SK-N-MC (cell line): ENCODE measurements around the gene H19.

Experiments
- DNase-seq: peaks from one replicate; pipeline ENCODE4 v3.0.0-alpha.2; 2011; ENCODE audit warnings: low read depth, low spot score
- H3K27ac ChIP-seq: fragments of 200-600 bp; sonication (generic); 2 replicates; pipeline ENCODE4 v1.5.1; 2016; ENCODE audit warnings: mixed run types
- H3K36me3 ChIP-seq: fragments of 200-600 bp; sonication (generic); 2 replicates; pipeline ENCODE4 v1.6.1; 2017; ENCODE audit warnings: antibody characterized with exemption, low read length, mixed read lengths; ENCODE audit not compliant: insufficient read depth
- H3K4me3 ChIP-seq: fragments of 200-600 bp; sonication (generic); 2 replicates; pipeline ENCODE4 v1.5.1; 2016
- H3K9ac ChIP-seq: fragments of 200-600 bp; sonication (generic); 2 replicates; pipeline ENCODE4 v1.8.0; 2017; ENCODE audit warnings: mixed run types, mixed read lengths; ENCODE audit not compliant: insufficient read length
- H3K9me3 ChIP-seq: fragments of 200-600 bp; sonication (generic); 2 replicates; pipeline ENCODE4 v1.6.1; 2017; ENCODE audit warnings: low read depth, mild to moderate bottlenecking, antibody characterized with exemption, low read length, moderate library complexity, mixed read lengths
- EZH2 ChIP-seq: fragments of 200-600 bp; sonication (generic); IDR thresholded peaks from one replicate; pipeline ENCODE4 v1.6.1; 2017; ENCODE audit warnings: antibody characterized with exemption
- FOXP2 ChIP-seq: optimal IDR thresholded peaks from 2 replicates; pipeline ENCODE3; 2011; ENCODE audit warnings: mild to moderate bottlenecking, moderate library complexity; ENCODE audit not compliant: insufficient read depth; ENCODE audit errors: extremely low read length, control extremely low read depth
- POLR2AphosphoS5 ChIP-seq: IDR thresholded peaks from 2 replicates; pipeline ENCODE4 v1.6.1; 2012; ENCODE audit warnings: mild to moderate bottlenecking, low read depth, low read length, borderline replicate concordance

H19 gene

DNA sequence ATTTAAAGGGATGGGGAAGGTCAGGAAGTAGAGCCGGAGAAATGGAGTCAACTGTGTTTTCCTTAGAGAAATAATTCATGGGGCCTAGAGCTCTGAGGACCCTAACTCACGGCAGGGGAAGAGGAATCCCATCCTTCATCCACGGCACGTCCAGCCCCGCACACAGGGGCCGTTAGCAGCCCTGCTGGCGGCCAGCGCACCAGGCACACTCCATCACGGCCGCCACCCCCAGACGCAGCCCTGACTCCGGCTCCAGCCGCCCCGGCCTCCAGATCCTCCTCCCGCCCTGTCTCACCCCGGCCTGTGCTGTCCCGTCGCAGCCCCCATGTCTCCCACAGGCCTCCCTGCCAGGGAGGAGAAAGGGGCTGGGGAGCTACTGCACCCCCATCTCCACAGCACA is 39.3 kb downstream of the H19 start:
- Histone ChIP-seq H3K4me3 (no peak overlapping the region), H3K36me3 (no peaks in the 10 kb centered on the region), H3K9ac (no peak overlapping the region), H3K9me3 (no peaks in the 10 kb centered on the region), H3K27ac (no peak overlapping the region)
- no peak for DNase-seq
- TF ChIP-seq POLR2AphosphoS5: no peak
- no peak for TF ChIP-seq EZH2
- no peak for TF ChIP-seq FOXP2

DNA sequence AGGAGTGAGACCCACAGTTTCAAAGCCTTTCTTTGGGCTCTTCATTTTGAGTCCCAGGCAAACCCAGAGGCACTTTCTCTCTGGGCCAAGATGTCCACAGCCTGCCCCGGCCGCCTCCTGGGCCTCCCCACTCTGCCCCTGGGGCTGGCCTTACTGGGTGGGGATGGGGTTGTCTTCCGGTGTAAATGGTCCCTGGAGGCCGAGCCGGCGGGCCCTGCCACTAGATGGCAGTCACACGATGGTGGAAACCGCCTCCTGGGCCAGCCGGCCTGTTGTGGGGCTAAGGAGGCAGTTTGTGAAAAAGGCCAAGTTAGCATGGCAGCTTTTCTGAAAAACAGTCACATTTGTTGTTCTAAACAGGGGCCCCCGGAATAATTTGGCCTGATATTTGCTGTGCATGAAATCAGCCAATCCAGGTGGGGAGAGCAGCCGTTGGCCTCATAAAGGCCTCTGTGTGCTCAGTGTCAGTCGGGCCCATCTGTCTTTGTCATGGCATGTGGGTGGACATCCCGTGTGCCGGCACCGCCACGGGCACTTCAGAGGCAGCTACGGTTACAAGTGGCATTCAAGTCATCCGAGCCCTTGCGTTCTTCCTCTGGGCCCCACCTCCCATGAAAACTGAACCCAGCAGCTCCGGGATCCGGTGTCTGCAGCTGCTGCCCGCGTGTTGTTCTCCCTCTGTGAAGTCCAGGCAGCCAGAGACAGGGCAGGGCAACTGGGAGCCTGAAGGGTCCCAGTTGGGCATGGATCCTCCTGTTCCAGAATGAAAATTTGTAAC is 44.0 kb downstream of the H19 start:
- H3K27ac ChIP-seq: no peak overlapping the region
- TF ChIP-seq FOXP2 (no peak), EZH2 (no peak), POLR2AphosphoS5 (no peak)
- H3K36me3 ChIP-seq: no peaks in the 10 kb centered on the region
- H3K9me3 ChIP-seq: no peaks in the 10 kb centered on the region
- no peak overlapping the region for H3K4me3 ChIP-seq
- no peak overlapping the region for H3K9ac ChIP-seq
- no peak for DNase-seq

DNA sequence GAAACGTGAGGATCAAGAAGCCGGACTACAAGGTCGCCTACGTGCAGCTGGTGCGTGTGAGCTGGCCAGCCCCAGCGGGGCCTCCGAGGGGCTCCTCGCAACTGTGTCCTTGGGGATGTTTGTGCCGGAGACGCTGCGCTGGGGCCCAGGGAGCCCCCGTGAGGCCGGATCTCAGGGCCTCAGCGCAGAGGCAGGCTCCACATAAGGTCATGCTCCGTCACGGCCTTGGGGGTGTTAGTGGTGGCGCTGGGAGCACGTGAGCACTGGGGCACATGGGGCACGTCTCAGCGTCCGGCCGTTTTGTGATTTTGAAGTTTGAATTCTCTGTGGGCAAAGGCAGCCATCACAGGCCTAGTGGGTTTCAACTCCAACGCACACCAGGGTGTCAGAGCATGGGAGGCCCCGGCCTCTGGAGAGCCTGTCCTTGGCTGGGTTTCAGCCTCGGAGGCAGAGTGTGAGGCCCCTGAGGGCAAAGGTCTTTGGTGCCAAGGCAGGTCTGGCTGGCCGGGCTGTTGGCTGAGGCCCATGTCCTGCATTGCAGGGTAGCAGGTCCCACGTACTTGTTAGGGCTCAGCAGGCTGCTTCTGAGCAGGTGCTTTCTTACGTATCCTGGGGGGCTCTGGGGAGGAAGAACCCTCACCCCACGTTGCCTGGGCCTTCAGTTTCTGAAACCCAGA is 44.7 kb downstream of the H19 start:
- H3K36me3 ChIP-seq: no peaks in the 10 kb centered on the region

DNA sequence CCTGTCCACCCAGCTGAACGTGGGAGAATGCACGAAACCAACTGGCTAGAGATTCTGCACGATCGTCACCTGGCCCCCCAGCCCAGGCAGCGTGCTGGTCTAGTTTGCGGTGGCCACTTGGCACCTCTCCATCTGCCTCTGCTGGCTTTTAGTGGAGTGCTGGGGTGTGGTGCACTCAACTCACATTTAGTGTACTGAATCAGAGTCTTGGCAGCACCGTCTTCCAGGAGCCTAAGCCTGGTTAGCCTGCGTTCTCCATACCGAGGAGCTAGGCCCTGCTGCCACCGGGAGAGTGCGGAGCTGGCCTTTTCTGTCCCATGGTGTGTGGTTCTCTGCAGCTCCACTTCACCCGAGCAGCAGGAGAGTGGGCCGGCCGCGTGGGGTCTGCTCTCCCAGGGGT is 47.7 kb downstream of the H19 start:
- no peaks in the 10 kb centered on the region for H3K36me3 ChIP-seq
- no peak overlapping the region for H3K27ac ChIP-seq
- TF ChIP-seq FOXP2 (no peak), POLR2AphosphoS5 (no peak), EZH2 (no peak)
- no peak overlapping the region for H3K9ac ChIP-seq
- no peak for DNase-seq
- no peak overlapping the region for H3K4me3 ChIP-seq
- H3K9me3 ChIP-seq: no peaks in the 10 kb centered on the region

More for the DNA sequence above, 44.7 kb downstream of the H19 start:
- H3K9me3 ChIP-seq: no peaks in the 10 kb centered on the region
- no peak overlapping the region for H3K9ac ChIP-seq
- H3K4me3 ChIP-seq: no peak overlapping the region
- no peak overlapping the region for H3K27ac ChIP-seq
- DNase-seq: no peak
- no peak for TF ChIP-seq EZH2
- TF ChIP-seq FOXP2: no peak
- no peak for TF ChIP-seq POLR2AphosphoS5

DNA sequence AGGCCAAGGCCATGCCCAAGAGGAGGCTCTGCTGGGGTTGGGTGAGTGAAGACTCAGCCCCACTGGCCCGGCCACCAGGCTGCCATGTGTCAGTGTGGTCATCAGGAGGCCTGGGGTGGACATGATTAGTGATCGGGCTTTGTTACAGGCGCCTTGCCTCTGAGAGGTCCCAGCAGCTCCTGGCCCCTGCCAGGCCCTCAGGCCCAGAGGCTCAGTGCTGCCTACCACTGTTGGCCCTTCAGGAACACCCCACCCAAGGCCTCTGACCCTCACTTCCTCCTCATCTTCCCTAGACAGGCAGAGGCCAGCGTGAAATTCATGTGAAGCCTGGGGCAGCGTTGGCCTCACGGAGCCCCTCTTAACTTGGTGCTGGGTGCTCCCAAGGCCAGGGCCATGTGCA is 48.3 kb downstream of the H19 start:
- no peak for TF ChIP-seq POLR2AphosphoS5
- TF ChIP-seq FOXP2: no peak
- TF ChIP-seq EZH2: no peak
- DNase-seq: no peak
- Histone ChIP-seq H3K9me3 (no peaks in the 10 kb centered on the region), H3K27ac (no peak overlapping the region), H3K4me3 (no peak overlapping the region), H3K36me3 (no peaks in the 10 kb centered on the region), H3K9ac (no peak overlapping the region)

DNA sequence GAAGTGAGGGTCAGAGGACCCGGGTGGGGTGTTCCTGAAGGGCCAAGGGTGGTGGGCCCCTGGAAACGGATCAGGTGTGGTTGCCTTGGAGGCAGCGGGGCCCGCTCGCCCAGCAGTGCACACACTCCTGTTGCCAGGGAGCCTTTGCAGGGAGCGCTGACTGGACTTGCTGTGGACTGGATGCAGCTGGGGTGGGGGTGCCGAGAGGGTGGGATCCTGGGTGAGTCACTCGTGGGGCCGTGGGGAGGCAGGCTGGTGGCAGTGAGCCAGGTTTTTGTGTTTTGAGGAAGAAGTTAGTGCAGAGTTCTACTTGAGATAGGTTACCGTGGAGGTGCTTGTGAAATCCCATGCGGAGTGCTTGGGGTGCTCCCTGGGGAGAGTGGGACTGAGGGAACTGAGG is 49.3 kb downstream of the H19 start:
- no peaks in the 10 kb centered on the region for H3K36me3 ChIP-seq
- H3K4me3 ChIP-seq: no peak overlapping the region
- H3K9ac ChIP-seq: no peak overlapping the region
- H3K9me3 ChIP-seq: no peaks in the 10 kb centered on the region
- TF ChIP-seq FOXP2: no peak
- TF ChIP-seq EZH2: no peak
- no peak for TF ChIP-seq POLR2AphosphoS5
- H3K27ac ChIP-seq: no peak overlapping the region
- DNase-seq: no peak

DNA sequence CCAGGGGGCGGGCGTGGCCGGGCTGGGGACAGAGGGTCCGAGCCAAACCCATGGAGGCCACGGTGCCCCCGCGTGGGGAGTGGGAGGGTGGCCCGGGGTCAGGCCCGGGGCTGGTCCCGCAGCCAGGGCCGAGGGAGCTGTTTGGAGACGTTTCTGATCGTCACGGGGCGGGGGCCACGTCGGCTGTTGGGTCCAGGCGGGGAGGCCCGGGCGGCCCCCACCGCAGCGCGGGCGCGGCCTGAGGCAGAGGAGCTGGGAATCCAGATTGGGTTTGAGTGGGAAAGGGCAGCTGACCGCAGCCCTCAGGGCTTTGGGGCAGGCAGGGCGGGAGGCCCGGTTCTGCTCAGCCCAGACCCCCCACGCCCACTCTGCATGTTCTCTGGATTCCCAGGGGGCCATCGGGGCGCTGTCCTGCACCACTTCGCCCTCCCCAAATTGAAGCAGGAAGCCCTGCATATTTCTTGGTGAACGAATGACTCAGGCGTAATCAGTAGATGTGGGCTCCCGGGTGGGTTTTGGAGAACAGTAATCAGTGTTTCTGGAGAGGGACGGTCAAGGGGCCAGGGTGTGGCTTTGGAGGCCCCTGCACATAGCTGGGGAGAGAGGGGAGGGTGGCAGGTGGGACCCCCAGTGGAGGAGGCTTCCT is 49.9 kb downstream of the H19 start:
- H3K27ac ChIP-seq: no peak overlapping the region
- H3K9me3 ChIP-seq: no peaks in the 10 kb centered on the region
- no peak for TF ChIP-seq FOXP2
- TF ChIP-seq POLR2AphosphoS5: no peak
- TF ChIP-seq EZH2: no peak
- H3K9ac ChIP-seq: no peak overlapping the region
- DNase-seq: no peak
- no peak overlapping the region for H3K4me3 ChIP-seq
- H3K36me3 ChIP-seq: no peaks in the 10 kb centered on the region

DNA sequence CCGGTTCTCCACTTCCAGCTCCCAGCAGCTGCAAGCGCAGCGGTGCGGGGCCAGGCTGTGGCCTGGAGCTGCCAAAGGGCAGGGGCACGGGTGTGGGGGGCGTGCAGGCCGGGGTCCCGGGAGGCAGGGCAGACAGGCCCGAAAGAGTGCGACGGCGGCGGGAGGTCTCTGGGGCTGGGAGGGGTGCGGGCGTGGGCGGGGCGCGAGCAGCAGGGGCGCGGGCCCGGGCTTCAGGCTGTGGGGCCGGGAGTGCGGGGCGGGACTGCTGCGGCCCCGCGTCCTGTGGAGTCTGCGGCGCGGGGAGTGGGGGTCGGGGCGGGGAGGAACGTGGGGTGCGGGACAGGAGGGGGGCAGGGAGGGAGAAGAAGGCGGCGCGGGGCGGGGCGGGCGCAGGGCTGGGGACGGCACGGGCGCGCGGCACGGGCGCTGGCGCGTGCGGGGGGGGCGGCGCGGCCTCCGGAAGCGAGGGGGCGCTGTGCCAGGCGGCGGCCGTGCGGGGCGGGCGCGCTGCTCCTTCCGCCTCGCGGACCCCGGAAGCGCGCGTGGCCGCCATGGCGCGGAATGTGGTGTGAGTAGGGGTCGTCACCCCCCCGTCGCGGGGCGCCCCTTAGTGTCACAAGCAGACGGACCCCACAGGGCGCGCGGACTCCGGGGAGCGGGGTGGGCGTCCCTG is 50.7 kb downstream of the H19 start, which contains the start of gene MRPL23:
TSS of gene MRPL23 (plus strand) at position 521 of the 673 bp plus-strand sequence. CDS start at position 552, 31 bp downstream.
- DNase-seq: no peak
- TF ChIP-seq POLR2AphosphoS5 (no peak), EZH2 (no peak), FOXP2 (no peak)
- H3K36me3 ChIP-seq: no peaks in the 10 kb centered on the region

More for the DNA sequence above, 50.7 kb downstream of the H19 start, which contains the start of gene MRPL23:
- H3K27ac ChIP-seq: no peak within 1 kb of the TSS
- H3K4me3 ChIP-seq: no peak within 1 kb of the TSS
- no peak within 1 kb of the TSS for H3K9ac ChIP-seq
- H3K9me3 ChIP-seq: no peaks in the 10 kb centered on the region
